BJ (cell line): ENCODE data around the gene KRT79. TPM values are rescaled to one million over a fixed set of nuclear protein-coding genes. Genes with fewer than 3 reads are reported as not detected.

Source experiments
- CTCF ChIA-PET: fragments of 350-600 bp; formaldehyde crosslinking; extraction: SDS; loops from one replicate; lab custom pipeline; 2021; ENCODE audit warnings: antibody characterized with exemption, inconsistent platforms; lab: Yijun Ruan, JAX
- POLR2A ChIA-PET: fragments of 300-600 bp; sonication (Branson Sonifier 250); formaldehyde crosslinking; extraction: SDS; loops from one replicate; lab custom pipeline; 2021; ENCODE audit warnings: antibody characterized with exemption; lab: Charles Lee
- DNase-seq: peaks from one replicate; pipeline ENCODE4 v3.0.0-alpha.2; 2011; ENCODE audit warnings: low read depth
- H3K27me3 ChIP-seq: 2 replicates; pipeline ENCODE4 v1.6.0; 2011; ENCODE audit warnings: low read length; ENCODE audit not compliant: control insufficient read depth, insufficient read depth
- H3K36me3 ChIP-seq: 2 replicates; pipeline ENCODE4 v1.5.1; 2011; ENCODE audit warnings: low read length; ENCODE audit not compliant: control insufficient read depth, insufficient read depth
- H3K4me3 ChIP-seq: 2 replicates; pipeline ENCODE4 v1.5.1; 2011; ENCODE audit warnings: low read depth, mild to moderate bottlenecking, control low read depth, low read length
- CTCF ChIP-seq: IDR thresholded peaks from 2 replicates; pipeline ENCODE4 v1.5.1; 2011; ENCODE audit warnings: low read depth, mild to moderate bottlenecking, control low read depth, inconsistent platforms, low read length, moderate library complexity; ENCODE audit not compliant: insufficient read depth
- polyA plus RNA-seq: library from polyadenylated mRNA; depleted of rRNA; stranded (reverse); fragments of >200 nt; gene quantifications from 2 replicates; pipeline ENCODE4 v1.2.3, GENCODE V29; 2011

KRT79 gene
- polyA plus RNA-seq, 1 experiment: not detected

- DNase-seq: no peak
- Histone ChIP-seq H3K4me3 (no peak overlapping the region), H3K36me3 (no peaks in the 10 kb centered on the region), H3K27me3 (peaks cover 10% of the 10 kb centered on the region)
- ChIA-PET CTCF (no interaction called here), POLR2A (no interaction called here)
- no peak for TF ChIP-seq CTCF
Measured at GRCh38 chr12:52811191-52812072, 22.7 kb downstream of the KRT79 start.

GRCh38 chr12:52810554-52810953 is 23.6 kb downstream of the KRT79 start:
- DNase-seq: no peak
- TF ChIP-seq CTCF: no peak
- H3K4me3 ChIP-seq: no peak overlapping the region
- H3K36me3 ChIP-seq: no peaks in the 10 kb centered on the region
- CTCF ChIA-PET: interaction anchor here (0.7 kb wide), 1 partner anchor 12 kb away, joined by 3 read pairs; no protein-coding TSS in a partner anchor
- peaks cover 13% of the 10 kb centered on the region for H3K27me3 ChIP-seq
- POLR2A ChIA-PET: no interaction called here

GRCh38 chr12:52809166-52809565 is 24.9 kb downstream of the KRT79 start:
- ChIA-PET POLR2A (no interaction called here), CTCF (interaction anchor here (1.5 kb wide), 1 partner anchor 17 kb away, joined by 3 read pairs; no protein-coding TSS in a partner anchor)
- Histone ChIP-seq H3K27me3 (peaks cover 13% of the 10 kb centered on the region), H3K4me3 (no peak overlapping the region), H3K36me3 (no peaks in the 10 kb centered on the region)
- no peak for TF ChIP-seq CTCF
- no peak for DNase-seq

- no peak for TF ChIP-seq CTCF
- Histone ChIP-seq H3K27me3 (peaks cover 14% of the 10 kb centered on the region), H3K4me3 (no peak overlapping the region), H3K36me3 (no peaks in the 10 kb centered on the region)
- no peak for DNase-seq
- CTCF ChIA-PET: interaction anchor here (1.5 kb wide), 1 partner anchor 16 kb away, joined by 3 read pairs; no protein-coding TSS in a partner anchor
- POLR2A ChIA-PET: no interaction called here
Measured at GRCh38 chr12:52808573-52809160, 25.4 kb downstream of the KRT79 start.
